Heart left ventricle (tissue), 16 donors: ENCODE results near the gene MAPT. TPM values are rescaled to one million over a fixed set of nuclear protein-coding genes. Genes with fewer than 3 reads are reported as not detected.

Experiments
- ATAC-seq, 4 donors: fragments of 200-7000 bp; cut with Tn5 transposase; one replicate each; pipeline ENCODE4 v1.9.1; 2020 to 2022; ENCODE audit warnings: moderate library complexity in 4 of 4, mild to moderate bottlenecking in 3 of 4, moderate number of reproducible peaks in 1 of 4
- DNase-seq, 5 donors: peaks; one replicate each; pipeline ENCODE4 v3.0.0-alpha.2; 2020
- H3K27ac ChIP-seq, 12 donors: fragments of 200-600 bp; sonication (generic) in 4 of 12; one replicate each; pipeline versions ENCODE4 v1.5.0 to v1.8.0; 2016 to 2022; ENCODE audit warnings: mild to moderate bottlenecking in 2 of 12
- H3K27me3 ChIP-seq, 9 donors: fragments of 200-600 bp; sonication (generic) in 2 of 9; one replicate each; pipeline versions ENCODE4 v1.5.1 to v1.8.0; 2016 to 2022; ENCODE audit warnings: mild to moderate bottlenecking in 3 of 9
- H3K36me3 ChIP-seq, 9 donors: fragments of 200-600 bp; sonication (generic) in 2 of 9; one replicate each; pipeline versions ENCODE4 v1.5.0 to v1.8.0; 2018 to 2022; ENCODE audit warnings: mild to moderate bottlenecking in 2 of 9
- H3K4me1 ChIP-seq, 12 donors: fragments of 200-600 bp; sonication (generic) in 4 of 12; one replicate each; pipeline versions ENCODE4 v1.5.0 to v1.8.0; 2016 to 2022; ENCODE audit warnings: mild to moderate bottlenecking in 3 of 12
- H3K4me3 ChIP-seq, 12 donors: fragments of 200-600 bp; sonication (generic) in 4 of 12; one replicate each; pipeline versions ENCODE4 v1.5.0 to v1.8.0; 2017 to 2022; ENCODE audit warnings: mild to moderate bottlenecking in 9 of 12, moderate library complexity in 4 of 12
- H3K9me3 ChIP-seq, 12 donors: fragments of 200-600 bp; sonication (generic) in 4 of 12; one replicate each; pipeline versions ENCODE4 v1.5.0 to v1.8.0; 2016 to 2022; ENCODE audit warnings: mild to moderate bottlenecking in 1 of 12
- POLR2A ChIP-seq, 2 donors: fragments of 450-650 bp; IDR thresholded peaks; one replicate each; pipeline ENCODE4 v1.6.1; 2017; ENCODE audit warnings: antibody characterized with exemption in 2 of 2, mild to moderate bottlenecking in 2 of 2, moderate library complexity in 2 of 2
- WGBS, 4 donors: extraction: QIAGEN DNeasy Blood & Tissue Kit in 2 of 4; methylation state at CpG; one replicate each; pipeline versions ENCODE4 v1.1.5 to v1.1.7; 2013 to 2018; 5-methylcytosine and 5-hydroxymethylcytosine counted together
- intact Hi-C, 10 donors: fragments of 100-400 bp; cut with DNase I; formaldehyde crosslinking; loops; one replicate each; pipeline versions ENCODE4 v1.11.1 to v1.14.2; 2022
- polyA plus RNA-seq, 2 donors: library from polyadenylated mRNA; stranded (reverse); fragments of 200-250 nt; gene quantifications; one replicate each; pipeline ENCODE4 v1.2.3, GENCODE V29; 2013
- total RNA-seq, 9 donors: library from RNA; depleted of rRNA in 2 of 9; stranded (reverse); fragments of >200 nt in 2 of 9; fragmentation: NEBNext Ultra II Directional in 3 of 9; extraction: Animal tissue kit (Norgen Biotek cat#: 25700) in 3 of 9; gene quantifications; one replicate each; pipeline versions ENCODE4 v1.1.0 to v1.2.4, GENCODE V29; 2016 to 2023
- TF ChIP-seq, protein P1 (sequence below), 12 donors: fragments of 200-600 bp; sonication (generic) in 4 of 12; IDR thresholded peaks; one replicate each; pipeline versions ENCODE4 v1.5.0 to v1.8.0; 2018 to 2022; ENCODE audit warnings: antibody characterized with exemption in 12 of 12, mild to moderate bottlenecking in 5 of 12
- donor health status: ischemic (EF 13 %, LVEDD 7.1; RV severe dilation, severe dysfunction).
- donor health status: healthy with polysubstance abuse.
- donor health status: DM: no; HTN: yes; CAD: no.
- donor health status: DM: no; HTN: no; CAD: no.
- donor health status: ischemic (EF 25% LVEDD 6.9; RV normal size, moderate dysfunction).
- donor health status: ischemic (EF 25% LVEDD 5.7; RV mildly dilated, moderate dysfunction).
- donor health status: healthy.
- donor health status: DM: yes; HTN: yes; CAD: no.
- donor health status: ischemic (EF 35%, LVEDD 5.7; RV mildly dilated, moderate dysfunction).
- donor health status: nonischemic (EF 11% LVEDD 7.7; RV severe dilation, severe dysfunction).
- donor health status: DM: yes; HTN: yes; CAD: no.
- donor health status: PGD.
- donor health status: ischemic (EF 29% LVEDD 5.4; RV normal size, mild dysfunction).
- donor health status: nonischemic (EF 23%, LVEDD 6.1; RV moderate dilation, normal function).

The MAPT gene
- total and polyA plus RNA-seq, 11 donors: 2.9 to 70.4 (median 29.3) TPM

DNA sequence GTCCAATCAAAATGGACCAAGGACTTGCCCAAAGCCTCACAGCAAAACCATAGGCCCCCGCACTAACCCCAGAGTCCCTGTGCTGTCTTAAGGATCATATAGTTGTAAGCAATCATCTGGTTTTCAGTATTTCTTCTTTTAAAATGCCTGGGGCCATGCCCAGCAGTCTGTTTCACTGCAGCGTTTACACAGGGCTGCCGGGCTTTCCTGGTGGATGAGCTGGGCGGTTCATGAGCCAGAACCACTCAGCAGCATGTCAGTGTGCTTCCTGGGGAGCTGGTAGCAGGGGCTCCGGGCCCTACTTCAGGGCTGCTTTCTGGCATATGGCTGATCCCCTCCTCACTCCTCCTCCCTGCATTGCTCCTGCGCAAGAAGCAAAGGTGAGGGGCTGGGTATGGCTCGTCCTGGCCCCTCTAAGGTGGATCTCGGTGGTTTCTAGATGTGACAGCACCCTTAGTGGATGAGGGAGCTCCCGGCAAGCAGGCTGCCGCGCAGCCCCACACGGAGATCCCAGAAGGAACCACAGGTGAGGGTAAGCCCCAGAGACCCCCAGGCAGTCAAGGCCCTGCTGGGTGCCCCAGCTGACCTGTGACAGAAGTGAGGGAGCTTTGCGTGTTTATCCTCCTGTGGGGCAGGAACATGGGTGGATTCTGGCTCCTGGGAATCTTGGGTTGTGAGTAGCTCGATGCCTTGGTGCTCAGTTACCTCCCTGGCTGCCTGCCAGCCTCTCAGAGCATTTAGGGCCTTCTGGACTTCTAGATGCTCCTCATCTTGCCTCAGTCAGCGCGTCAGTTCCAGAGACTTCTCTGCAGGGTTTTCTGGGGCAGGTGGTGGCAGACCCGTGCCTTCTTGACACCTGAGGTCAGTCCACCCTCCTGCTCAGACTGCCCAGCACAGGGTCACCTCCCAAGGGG is 79.8 kb downstream of the MAPT start:
- TF ChIP-seq POLR2A (IDR thresholded peaks at IDR 0.05): no peak
- TF ChIP-seq, protein P1, sequence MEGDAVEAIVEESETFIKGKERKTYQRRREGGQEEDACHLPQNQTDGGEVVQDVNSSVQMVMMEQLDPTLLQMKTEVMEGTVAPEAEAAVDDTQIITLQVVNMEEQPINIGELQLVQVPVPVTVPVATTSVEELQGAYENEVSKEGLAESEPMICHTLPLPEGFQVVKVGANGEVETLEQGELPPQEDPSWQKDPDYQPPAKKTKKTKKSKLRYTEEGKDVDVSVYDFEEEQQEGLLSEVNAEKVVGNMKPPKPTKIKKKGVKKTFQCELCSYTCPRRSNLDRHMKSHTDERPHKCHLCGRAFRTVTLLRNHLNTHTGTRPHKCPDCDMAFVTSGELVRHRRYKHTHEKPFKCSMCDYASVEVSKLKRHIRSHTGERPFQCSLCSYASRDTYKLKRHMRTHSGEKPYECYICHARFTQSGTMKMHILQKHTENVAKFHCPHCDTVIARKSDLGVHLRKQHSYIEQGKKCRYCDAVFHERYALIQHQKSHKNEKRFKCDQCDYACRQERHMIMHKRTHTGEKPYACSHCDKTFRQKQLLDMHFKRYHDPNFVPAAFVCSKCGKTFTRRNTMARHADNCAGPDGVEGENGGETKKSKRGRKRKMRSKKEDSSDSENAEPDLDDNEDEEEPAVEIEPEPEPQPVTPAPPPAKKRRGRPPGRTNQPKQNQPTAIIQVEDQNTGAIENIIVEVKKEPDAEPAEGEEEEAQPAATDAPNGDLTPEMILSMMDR (IDR thresholded peaks at IDR 0.05): no peak
- no peak for DNase-seq
- intact Hi-C loops: loop anchor here in 1 of 10 donors (10.0 kb wide), 1 partner anchor 61 kb away; no protein-coding TSS in a partner anchor
- peaks cover 0 to 3% (median 0%) of the 10 kb centered on the region in 12 donors for H3K9me3 ChIP-seq
- no peak overlapping the region for H3K27ac ChIP-seq
- WGBS, 4 donors: 82 to 89% (median 87%) methylated on average over 8 to 17 of the region's 17 CpGs
- H3K4me1 ChIP-seq: peaks cover 0 to 7% (median 0%) of the 10 kb centered on the region in 12 donors
- ATAC-seq: no peak
- H3K4me3 ChIP-seq: no peak overlapping the region
- no peaks in the 10 kb centered on the region for H3K36me3 ChIP-seq
- no peaks in the 10 kb centered on the region for H3K27me3 ChIP-seq

DNA sequence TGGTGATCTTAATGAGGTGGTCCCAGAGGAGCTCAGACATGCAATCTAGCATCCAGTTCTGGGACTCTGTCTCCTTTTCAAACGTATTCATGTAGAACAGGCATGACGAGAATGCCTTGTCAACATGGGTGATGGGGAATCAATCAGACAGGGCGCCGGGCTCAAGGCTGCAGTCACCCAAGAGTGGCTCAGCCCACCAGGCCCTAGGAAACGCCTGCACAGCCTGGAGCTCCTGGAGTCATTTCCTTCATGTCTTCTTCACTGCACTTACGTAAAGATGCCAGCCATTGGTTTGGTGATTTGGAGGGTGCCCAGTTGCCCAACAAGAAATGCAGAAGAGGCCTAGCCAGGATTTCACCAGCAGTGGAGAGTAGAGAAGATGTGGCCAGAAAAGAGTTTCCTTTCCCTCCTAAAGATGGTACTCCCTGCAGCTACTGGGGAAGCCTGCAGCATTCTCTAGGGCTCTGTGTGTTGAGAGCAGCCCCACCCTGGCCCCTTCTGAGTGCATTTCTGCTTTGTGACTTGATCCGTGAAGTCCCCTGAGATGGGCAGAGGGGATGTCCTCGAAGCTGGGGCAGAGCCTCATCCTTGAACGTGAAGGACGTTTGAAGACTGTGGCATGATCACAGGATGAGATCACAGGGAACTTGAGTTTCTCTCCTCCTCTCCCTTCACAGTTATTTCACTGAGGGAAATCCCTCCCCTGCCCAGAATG is 80.7 kb downstream of the MAPT start:
- no peaks in the 10 kb centered on the region for H3K27me3 ChIP-seq
- intact Hi-C loops: loop anchor here in 1 of 10 donors (10.0 kb wide), 1 partner anchor 60 kb away; no protein-coding TSS in a partner anchor

DNA sequence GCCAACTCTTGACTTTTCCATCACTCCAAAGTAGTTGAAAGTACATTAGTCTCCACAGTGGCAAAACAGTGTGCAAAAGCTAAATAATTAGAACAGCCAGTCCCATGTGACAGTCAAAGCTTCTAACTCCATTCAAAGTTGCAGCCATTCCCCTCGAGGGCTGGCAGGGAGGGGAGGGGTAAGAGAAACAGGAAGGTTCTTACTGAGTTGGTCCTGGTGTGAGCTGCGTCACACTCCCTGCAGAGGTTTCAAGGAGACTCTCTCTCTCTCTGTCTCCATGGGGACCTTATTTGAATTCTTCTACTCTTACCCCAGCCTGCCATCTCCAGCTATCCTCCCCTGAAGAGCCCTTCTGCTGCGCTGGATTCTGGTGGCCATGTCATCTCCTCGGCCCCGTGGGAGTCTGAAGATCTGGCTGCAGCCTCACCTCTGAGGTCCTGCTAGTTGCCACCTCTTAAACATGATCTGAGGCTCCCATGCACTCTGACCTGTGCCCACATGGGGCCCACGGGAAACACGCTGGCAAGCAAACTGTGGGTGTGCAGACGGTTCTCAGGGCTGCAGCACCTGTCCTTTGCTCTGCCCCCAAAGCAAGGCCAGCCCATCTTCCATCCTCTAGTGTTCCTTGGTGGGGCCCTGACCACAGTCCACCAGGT is 81.4 kb downstream of the MAPT start:
- intact Hi-C loops: loop anchor here in 1 of 10 donors (10.0 kb wide), 1 partner anchor 59 kb away; no protein-coding TSS in a partner anchor
- peaks cover 0 to 7% (median 0%) of the 10 kb centered on the region in 12 donors for H3K4me1 ChIP-seq
- DNase-seq (no peak), ATAC-seq (no peak)
- 77 to 86% (median 83%) methylated on average over 8 of the region's 8 CpGs for WGBS, 4 donors
- no peak overlapping the region for H3K4me3 ChIP-seq
- peaks cover 0 to 3% (median 0%) of the 10 kb centered on the region in 12 donors for H3K9me3 ChIP-seq
- no peaks in the 10 kb centered on the region for H3K36me3 ChIP-seq
- H3K27ac ChIP-seq: no peak overlapping the region
- H3K27me3 ChIP-seq: no peaks in the 10 kb centered on the region
- TF ChIP-seq, protein P1 (IDR thresholded peaks at IDR 0.05): no peak
- TF ChIP-seq POLR2A (IDR thresholded peaks at IDR 0.05): no peak

More for the DNA sequence above, 80.7 kb downstream of the MAPT start:
- TF ChIP-seq, protein P1 (IDR thresholded peaks at IDR 0.05): no peak
- TF ChIP-seq POLR2A (IDR thresholded peaks at IDR 0.05): no peak
- WGBS, 4 donors: 72 to 79% (median 76%) methylated on average over 10 of the region's 10 CpGs
- H3K4me1 ChIP-seq: peaks cover 0 to 7% (median 0%) of the 10 kb centered on the region in 12 donors
- no peak overlapping the region for H3K4me3 ChIP-seq
- no peak for ATAC-seq
- peaks cover 0 to 3% (median 0%) of the 10 kb centered on the region in 12 donors for H3K9me3 ChIP-seq
- no peak for DNase-seq
- no peak overlapping the region for H3K27ac ChIP-seq
- no peaks in the 10 kb centered on the region for H3K36me3 ChIP-seq
